AG10803 (cell line): ENCODE measurements around the gene CD209.
"Not testable (repeated sequence)": the region's sequence is repeated elsewhere in the genome, so short reads cannot be mapped to it uniquely, and the experiment has no call there.

Experiments
- DNase-seq: peaks from one replicate; pipeline ENCODE4 v3.0.0; 2010; ENCODE audit warnings: low read depth
- H3K4me3 ChIP-seq: 2 replicates; pipeline ENCODE4 v1.5.1; 2011; ENCODE audit warnings: mild to moderate bottlenecking, low read length, control low read depth
- TF ChIP-seq, protein P1 (sequence below): conservative IDR thresholded peaks from 2 replicates; pipeline ENCODE4 v1.5.1; 2011; ENCODE audit warnings: mild to moderate bottlenecking, low read length, control low read depth, inconsistent platforms

The CD209 gene

DNA sequence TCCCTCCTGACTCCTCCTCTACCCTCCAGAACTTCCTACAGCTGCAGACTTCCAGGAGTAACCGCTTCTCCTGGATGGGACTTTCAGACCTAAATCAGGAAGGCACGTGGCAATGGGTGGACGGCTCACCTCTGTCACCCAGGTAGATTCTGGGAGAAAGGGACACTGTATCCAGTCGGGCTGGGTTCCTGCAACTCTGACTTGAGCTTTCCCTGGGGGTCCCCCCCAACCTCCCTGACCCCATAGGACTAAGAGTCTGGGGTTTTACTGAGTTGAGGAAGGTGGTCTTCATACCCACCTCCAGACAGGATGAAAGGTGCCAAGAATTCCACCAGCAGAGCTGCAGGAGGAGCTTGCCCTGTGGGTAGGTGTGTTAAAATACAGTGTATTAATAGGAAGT lies 20.2 kb upstream of the CD209 start:
- H3K4me3 ChIP-seq = no peak overlapping the region
- TF ChIP-seq, protein P1, sequence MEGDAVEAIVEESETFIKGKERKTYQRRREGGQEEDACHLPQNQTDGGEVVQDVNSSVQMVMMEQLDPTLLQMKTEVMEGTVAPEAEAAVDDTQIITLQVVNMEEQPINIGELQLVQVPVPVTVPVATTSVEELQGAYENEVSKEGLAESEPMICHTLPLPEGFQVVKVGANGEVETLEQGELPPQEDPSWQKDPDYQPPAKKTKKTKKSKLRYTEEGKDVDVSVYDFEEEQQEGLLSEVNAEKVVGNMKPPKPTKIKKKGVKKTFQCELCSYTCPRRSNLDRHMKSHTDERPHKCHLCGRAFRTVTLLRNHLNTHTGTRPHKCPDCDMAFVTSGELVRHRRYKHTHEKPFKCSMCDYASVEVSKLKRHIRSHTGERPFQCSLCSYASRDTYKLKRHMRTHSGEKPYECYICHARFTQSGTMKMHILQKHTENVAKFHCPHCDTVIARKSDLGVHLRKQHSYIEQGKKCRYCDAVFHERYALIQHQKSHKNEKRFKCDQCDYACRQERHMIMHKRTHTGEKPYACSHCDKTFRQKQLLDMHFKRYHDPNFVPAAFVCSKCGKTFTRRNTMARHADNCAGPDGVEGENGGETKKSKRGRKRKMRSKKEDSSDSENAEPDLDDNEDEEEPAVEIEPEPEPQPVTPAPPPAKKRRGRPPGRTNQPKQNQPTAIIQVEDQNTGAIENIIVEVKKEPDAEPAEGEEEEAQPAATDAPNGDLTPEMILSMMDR = no peak
- no peak for DNase-seq

DNA sequence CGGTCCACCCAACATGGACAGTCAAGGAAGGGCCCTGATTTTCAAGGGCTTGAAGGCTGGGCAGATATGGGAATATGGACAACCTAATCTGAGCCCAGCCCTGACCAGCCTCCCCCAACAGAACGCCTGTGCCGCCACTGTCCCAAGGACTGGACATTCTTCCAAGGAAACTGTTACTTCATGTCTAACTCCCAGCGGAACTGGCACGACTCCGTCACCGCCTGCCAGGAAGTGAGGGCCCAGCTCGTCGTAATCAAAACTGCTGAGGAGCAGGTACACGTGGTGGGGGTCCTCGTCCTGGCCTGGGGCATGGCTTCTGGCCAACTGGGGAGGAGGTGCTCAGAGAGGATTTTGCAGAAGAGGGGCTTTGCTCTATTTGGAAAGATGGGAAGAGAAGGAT lies 19.2 kb upstream of the CD209 start:
- DNase-seq = no peak
- H3K4me3 ChIP-seq = no peak overlapping the region
- TF ChIP-seq, protein P1 = no peak

DNA sequence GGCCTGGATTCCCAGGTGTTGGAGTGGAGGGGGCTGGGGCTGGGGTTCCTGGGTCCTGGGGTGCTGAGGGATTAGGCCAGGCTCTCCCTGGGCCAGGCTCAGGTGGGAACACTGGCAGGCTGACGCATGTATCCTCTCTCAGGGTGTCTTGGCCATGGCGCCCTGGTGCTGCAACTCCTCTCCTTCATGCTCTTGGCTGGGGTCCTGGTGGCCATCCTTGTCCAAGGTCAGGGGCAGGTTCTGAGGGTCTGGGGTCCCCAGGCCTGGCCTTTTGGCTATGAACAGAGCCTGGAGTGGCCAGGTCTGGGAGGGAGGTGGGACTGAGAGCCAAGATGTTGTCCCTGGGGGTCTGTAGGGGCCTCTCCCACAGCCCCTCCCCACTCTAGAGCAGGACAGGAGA lies 17.7 kb upstream of the CD209 start:
- DNase-seq, H3K4me3 ChIP-seq: not testable (repeated sequence)

DNA sequence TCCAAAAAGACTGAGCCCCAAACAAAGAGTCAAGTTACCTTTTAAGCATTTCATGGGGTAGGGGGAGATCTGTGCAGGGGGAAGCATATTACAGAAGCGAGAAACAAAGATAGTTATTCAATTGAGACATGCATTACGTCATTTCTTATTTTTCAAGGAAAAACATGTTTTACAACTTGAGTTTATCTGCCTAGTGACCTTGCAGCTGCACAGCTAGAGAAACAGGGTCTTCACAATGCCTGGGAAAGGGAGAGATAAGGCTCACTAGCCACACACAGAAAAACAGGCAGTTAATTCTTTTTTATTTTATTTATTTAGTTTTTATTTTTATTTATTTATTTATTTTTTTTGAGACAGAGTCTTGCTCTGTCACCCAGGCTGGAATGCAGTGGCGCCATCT lies 16.8 kb upstream of the CD209 start:
- not testable (repeated sequence) for DNase-seq, H3K4me3 ChIP-seq

DNA sequence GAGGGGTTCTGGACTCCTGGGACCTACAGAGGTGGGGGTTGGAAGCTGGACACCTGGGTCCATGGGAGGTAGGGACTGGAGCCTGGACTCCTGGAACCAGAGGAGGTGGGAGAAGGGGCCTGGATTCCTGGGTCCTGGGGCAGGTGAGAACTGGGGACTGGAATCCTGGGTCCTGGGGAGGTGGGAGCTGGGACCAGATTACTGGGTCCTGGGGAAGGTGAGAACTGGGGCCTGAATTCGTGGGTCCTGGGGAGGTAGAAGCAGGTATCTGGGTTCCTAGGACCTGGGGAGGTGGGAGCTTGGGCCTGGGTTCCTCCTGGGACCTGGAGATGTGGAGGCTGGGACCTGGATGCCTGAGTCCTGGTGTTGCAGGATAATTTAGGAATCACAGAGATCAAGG lies 16.4 kb upstream of the CD209 start:
- no peak overlapping the region for H3K4me3 ChIP-seq
- no peak for DNase-seq
- TF ChIP-seq, protein P1 = no peak

DNA sequence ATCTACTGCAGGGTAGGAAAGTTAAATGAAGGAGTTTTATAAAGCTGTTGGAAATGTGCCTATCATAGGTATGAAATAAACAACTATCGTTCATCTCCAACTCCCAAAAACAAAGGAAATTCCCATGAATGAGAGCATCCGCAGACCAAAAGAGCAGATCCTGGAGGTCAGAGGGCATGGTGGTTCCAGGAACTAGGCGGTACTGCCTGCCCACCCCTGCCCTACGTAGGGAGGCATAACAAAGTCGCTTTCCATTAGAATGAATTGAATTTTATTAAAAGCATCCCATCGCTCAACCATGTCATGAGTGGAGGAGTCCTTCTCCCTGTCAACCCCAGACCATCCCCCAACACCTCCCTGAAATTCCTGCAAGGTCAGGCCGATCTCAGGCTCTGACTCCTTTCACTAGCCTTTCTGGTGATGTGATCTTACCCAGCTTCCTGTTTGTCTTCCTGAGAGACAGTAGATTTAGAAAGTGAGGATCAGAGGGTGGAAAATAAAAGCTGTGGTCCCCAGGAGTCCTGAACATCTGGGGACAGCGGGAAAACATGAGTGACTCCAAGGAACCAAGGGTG lies 15.5 kb upstream of the CD209 start, which contains the start of gene CLEC4M:
Gene CLEC4M, plus strand, starts transcription at position 525 of the 575 bp plus-strand sequence. Its CDS starts 24 bp downstream, at position 549.
- no peak for DNase-seq
- H3K4me3 ChIP-seq = no peak within 1 kb of the TSS
- TF ChIP-seq, protein P1 = no peak

DNA sequence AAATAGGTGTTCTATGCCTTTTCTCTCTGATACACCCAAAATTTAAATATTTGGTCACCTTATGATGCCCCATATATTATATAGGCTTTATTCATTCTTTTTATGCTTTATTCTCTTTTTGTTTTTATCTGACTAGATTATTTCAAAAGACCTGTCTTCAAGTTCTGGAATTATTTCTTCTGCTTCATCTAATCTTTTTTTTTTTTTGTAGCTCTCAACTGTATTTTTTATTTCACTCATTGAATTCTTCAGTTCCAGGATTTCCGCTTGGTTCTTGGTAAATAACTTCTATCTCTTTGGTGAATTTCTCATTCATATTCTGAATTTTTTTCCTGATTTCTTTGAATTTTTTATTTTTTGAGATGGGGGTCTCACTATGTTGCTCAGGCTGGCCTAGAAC lies 11.8 kb upstream of the CD209 start:
- TF ChIP-seq, protein P1 = no peak
- no peak for DNase-seq
- H3K4me3 ChIP-seq = no peak overlapping the region

DNA sequence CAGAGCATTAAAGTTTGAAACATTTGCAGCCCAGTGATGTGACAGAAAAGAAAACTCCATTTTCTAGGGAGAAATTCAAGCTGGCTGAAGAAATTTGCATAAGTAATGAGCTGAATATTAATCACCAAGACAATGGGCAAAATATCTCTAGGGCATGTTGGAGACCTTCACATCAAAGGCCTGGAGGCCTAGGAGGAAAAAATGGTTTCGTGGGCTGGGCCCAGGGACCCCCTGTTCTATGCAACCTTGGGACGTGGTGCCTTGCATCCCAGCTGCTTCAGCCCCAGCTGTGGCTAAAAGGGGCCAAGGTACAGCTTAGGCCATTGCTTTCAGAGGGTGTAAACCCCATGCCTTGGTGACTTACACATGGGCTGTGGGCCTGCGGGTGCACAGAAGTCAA lies 10.0 kb upstream of the CD209 start:
- TF ChIP-seq, protein P1 = no peak
- H3K4me3 ChIP-seq = no peak overlapping the region
- DNase-seq = no peak
